GM18498 (cell line): ENCODE data around the gene CABCOCO1.

Experiments used
- ATAC-seq: cut with Tn5 transposase; IDR thresholded peaks from one replicate; pipeline ENCODE4 v1.9.1; 2021; ENCODE audit warnings: mild to moderate bottlenecking, moderate library complexity; ENCODE audit not compliant: unreplicated experiment

CABCOCO1 gene

GRCh38 chr10:61752111-61753011 is 89.6 kb downstream of the CABCOCO1 start:
- ATAC-seq: peak; percentile 59

- ATAC-seq: no peak
Observed at GRCh38 chr10:61753453-61753852, 90.7 kb downstream of the CABCOCO1 start.

- no peak for ATAC-seq
Observed at GRCh38 chr10:61754587-61755550, 92.1 kb downstream of the CABCOCO1 start.

- ATAC-seq: no peak
Observed at GRCh38 chr10:61757001-61757400, 94.3 kb downstream of the CABCOCO1 start.

- no peak for ATAC-seq
Observed at GRCh38 chr10:61757525-61758397, 95.0 kb downstream of the CABCOCO1 start.

- no peak for ATAC-seq
Observed at GRCh38 chr10:61758433-61758832, 95.7 kb downstream of the CABCOCO1 start.

- no peak for ATAC-seq
Observed at GRCh38 chr10:61759751-61760150, 97.0 kb downstream of the CABCOCO1 start.

GRCh38 chr10:61760943-61761824 is 98.5 kb downstream of the CABCOCO1 start:
- no peak for ATAC-seq

GRCh38 chr10:61761825-61762217 is 99.1 kb downstream of the CABCOCO1 start:
- no peak for ATAC-seq

- no peak for ATAC-seq
Observed at GRCh38 chr10:61763778-61764177, 101.0 kb downstream of the CABCOCO1 start.

GRCh38 chr10:61764486-61764885 is 101.8 kb downstream of the CABCOCO1 start:
- no peak for ATAC-seq

GRCh38 chr10:61765176-61766087 is 102.7 kb downstream of the CABCOCO1 start:
- ATAC-seq: no peak

- ATAC-seq: no peak
Observed at GRCh38 chr10:61766927-61767326, 104.2 kb downstream of the CABCOCO1 start.

GRCh38 chr10:61774031-61774430 is 111.3 kb downstream of the CABCOCO1 start:
- no peak for ATAC-seq

GRCh38 chr10:61775111-61775510 is 112.4 kb downstream of the CABCOCO1 start:
- ATAC-seq: no peak

GRCh38 chr10:61776615-61777266 is 114.0 kb downstream of the CABCOCO1 start:
- ATAC-seq: no peak

GRCh38 chr10:61778137-61778536 is 115.4 kb downstream of the CABCOCO1 start:
- no peak for ATAC-seq

- no peak for ATAC-seq
Observed at GRCh38 chr10:61779276-61779675, 116.5 kb downstream of the CABCOCO1 start.
